ENCODE results near the gene ANTKMT. TPM values are rescaled to one million over a fixed set of nuclear protein-coding genes. Genes with fewer than 3 reads are reported as not detected.
"Not testable (repeated sequence)": the region's sequence is repeated elsewhere in the genome, so short reads cannot be mapped to it uniquely, and the experiment has no call there.

ANTKMT gene
- total RNA-seq, 4 donors from 2014 or later = 13.0 to 29.4 (median 23.8) TPM

- WGBS = 80% methylated on average over 3 of the region's 10 CpGs
- H3K27me3 ChIP-seq = no peaks in the 10 kb centered on the region
- no peak overlapping the region for H3K4me3 ChIP-seq
- no peaks in the 10 kb centered on the region for H3K9me3 ChIP-seq
- DNase-seq (ENCODE audit: low spot score in 2 of 2) = no peak
- peaks cover 73% of the 10 kb centered on the region for H3K4me1 ChIP-seq
- no peak overlapping the region for H3K27ac ChIP-seq
- TF ChIP-seq EP300 (IDR thresholded peaks at IDR 0.05) (no peak), POLR2AphosphoS5 (IDR thresholded peaks at IDR 0.05) (no peak), POLR2A (IDR thresholded peaks at IDR 0.05) (no peak)
- TF ChIP-seq, protein P1, sequence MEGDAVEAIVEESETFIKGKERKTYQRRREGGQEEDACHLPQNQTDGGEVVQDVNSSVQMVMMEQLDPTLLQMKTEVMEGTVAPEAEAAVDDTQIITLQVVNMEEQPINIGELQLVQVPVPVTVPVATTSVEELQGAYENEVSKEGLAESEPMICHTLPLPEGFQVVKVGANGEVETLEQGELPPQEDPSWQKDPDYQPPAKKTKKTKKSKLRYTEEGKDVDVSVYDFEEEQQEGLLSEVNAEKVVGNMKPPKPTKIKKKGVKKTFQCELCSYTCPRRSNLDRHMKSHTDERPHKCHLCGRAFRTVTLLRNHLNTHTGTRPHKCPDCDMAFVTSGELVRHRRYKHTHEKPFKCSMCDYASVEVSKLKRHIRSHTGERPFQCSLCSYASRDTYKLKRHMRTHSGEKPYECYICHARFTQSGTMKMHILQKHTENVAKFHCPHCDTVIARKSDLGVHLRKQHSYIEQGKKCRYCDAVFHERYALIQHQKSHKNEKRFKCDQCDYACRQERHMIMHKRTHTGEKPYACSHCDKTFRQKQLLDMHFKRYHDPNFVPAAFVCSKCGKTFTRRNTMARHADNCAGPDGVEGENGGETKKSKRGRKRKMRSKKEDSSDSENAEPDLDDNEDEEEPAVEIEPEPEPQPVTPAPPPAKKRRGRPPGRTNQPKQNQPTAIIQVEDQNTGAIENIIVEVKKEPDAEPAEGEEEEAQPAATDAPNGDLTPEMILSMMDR (IDR thresholded peaks at IDR 0.05) = no peak
- peaks cover 32% of the 10 kb centered on the region for H3K36me3 ChIP-seq
Measured at GRCh38 chr16:685967-686366, 35.0 kb upstream of the ANTKMT start.

GRCh38 chr16:686459-687260 lies 34.3 kb upstream of the ANTKMT start:
- peaks cover 70% of the 10 kb centered on the region for H3K4me1 ChIP-seq
- WGBS = no CpG with 5 or more reads among the region's 51 CpGs
- H3K27ac ChIP-seq = no peak overlapping the region
- no peak overlapping the region for H3K4me3 ChIP-seq
- H3K27me3 ChIP-seq = no peaks in the 10 kb centered on the region
- no peaks in the 10 kb centered on the region for H3K9me3 ChIP-seq
- TF ChIP-seq POLR2AphosphoS5 (IDR thresholded peaks at IDR 0.05) = no peak
- no peak for TF ChIP-seq EP300 (IDR thresholded peaks at IDR 0.05)
- DNase-seq (ENCODE audit: low spot score in 2 of 2) = no peak
- peaks cover 31% of the 10 kb centered on the region for H3K36me3 ChIP-seq

DNA sequence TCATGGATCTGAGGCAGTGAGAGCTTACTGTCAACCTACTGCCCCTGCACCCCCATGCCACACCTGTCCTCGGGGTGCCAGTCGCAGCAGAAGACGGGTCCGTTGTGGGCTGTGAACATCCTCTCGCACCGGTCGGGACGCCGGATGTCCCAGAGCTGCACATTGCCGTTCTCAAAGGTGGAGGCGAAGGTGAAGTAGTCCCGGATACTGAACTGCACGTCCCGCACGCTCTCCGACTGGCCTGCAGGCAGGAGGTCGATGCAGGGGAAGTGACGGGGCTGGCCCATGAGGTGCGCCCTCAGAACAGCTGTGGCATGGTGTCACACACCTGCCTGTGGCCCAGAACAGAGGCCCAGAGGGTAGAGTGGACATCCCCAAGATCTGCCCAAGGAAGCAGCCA lies 33.4 kb upstream of the ANTKMT start:
- no peaks in the 10 kb centered on the region for H3K9me3 ChIP-seq
- 86% methylated on average over 19 of the region's 19 CpGs for whole genome bisulfite sequencing
- peaks cover 23% of the 10 kb centered on the region for H3K36me3 ChIP-seq
- no peak for TF ChIP-seq POLR2A (IDR thresholded peaks at IDR 0.05)
- TF ChIP-seq, protein P1 (IDR thresholded peaks at IDR 0.05) = no peak
- no peak for TF ChIP-seq EP300 (IDR thresholded peaks at IDR 0.05)
- TF ChIP-seq POLR2AphosphoS5 (IDR thresholded peaks at IDR 0.05) = no peak
- no peak for DNase-seq (ENCODE audit: low spot score in 2 of 2)
- no peak overlapping the region for H3K27ac ChIP-seq
- H3K27me3 ChIP-seq = peaks cover 8% of the 10 kb centered on the region
- peaks cover 70% of the 10 kb centered on the region for H3K4me1 ChIP-seq
- no peak overlapping the region for H3K4me3 ChIP-seq

- DNase-seq (ENCODE audit: low spot score in 2 of 2) = no peak
- Histone ChIP-seq H3K27me3 (peaks cover 25% of the 10 kb centered on the region), H3K9me3 (no peaks in the 10 kb centered on the region), H3K4me3 (peak overlapping the region; percentile 98), H3K36me3 (peaks cover 16% of the 10 kb centered on the region), H3K27ac (peak overlapping the region; percentile 92), H3K4me1 (peaks cover 68% of the 10 kb centered on the region)
- TF ChIP-seq, protein P1 (IDR thresholded peaks at IDR 0.05) = no peak
- WGBS = 87% methylated on average over 3 of the region's 26 CpGs
Measured at GRCh38 chr16:689175-689897, 31.6 kb upstream of the ANTKMT start.

DNA sequence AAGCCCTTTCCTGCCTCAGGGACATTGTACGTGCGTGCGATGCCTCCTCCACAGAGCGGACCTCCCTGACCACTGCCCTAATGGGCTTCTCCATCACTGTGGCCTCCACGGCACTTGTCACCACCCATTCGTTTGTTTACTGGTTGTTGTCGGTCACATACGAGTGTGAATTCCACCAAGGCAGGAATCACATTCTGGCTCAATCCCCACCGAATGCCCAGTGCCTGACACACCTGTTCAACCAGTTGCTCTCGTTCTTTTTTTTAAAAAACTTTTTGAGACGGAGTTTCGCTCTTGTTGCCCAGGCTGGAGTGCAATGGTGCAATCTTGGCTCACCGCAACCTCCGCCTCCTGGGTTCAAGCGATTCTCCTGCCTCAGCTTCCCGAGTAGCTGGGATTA lies 29.7 kb upstream of the ANTKMT start:
- peaks cover 16% of the 10 kb centered on the region for H3K36me3 ChIP-seq
- H3K27me3 ChIP-seq = peaks cover 44% of the 10 kb centered on the region
- not testable (repeated sequence) for H3K27ac ChIP-seq; DNase-seq (ENCODE audit: low spot score in 2 of 2); H3K4me3 ChIP-seq; H3K9me3 ChIP-seq
- 67% methylated on average over 16 of the region's 16 CpGs for WGBS
- peaks cover 68% of the 10 kb centered on the region for H3K4me1 ChIP-seq

DNA sequence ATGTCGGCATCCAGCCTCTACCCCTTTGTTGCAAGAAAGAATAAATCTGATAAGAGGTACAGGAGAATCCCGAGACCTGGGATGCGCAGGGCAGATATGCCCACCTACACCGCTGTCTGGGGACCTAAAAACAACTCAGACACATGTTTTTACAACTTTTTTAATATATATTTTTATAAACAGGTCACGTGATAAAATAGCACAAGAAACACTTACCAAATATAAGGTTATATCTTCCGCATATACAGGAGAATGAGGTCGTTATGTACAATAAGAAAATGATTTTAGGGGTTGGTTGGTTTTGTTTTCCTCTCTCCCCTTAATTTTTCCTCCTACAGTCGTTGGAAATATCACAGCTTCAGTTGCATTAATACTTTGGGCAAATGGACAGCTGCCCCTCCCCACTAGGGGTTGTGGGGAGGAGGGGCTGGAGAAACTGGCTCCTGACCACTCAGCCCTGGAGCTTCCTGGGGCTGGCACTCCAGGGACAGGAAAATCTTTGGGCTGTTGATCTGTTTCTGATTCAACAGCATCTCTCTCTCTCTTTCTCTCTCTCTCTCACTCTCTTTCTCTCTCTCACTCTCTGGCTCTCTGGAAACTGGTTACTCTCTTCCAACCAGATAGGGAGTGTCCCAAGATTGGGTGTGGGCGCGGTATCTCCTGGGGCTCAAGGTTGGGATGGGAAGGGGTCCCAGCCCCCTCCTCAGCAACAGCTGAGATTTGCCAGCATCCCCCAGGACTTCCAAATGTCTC lies 28.4 kb upstream of the ANTKMT start:
- H3K9me3 ChIP-seq = no peaks in the 10 kb centered on the region
- no peak overlapping the region for H3K27ac ChIP-seq
- TF ChIP-seq POLR2A (IDR thresholded peaks at IDR 0.05) = no peak
- no peak for TF ChIP-seq EP300 (IDR thresholded peaks at IDR 0.05)
- no peak for TF ChIP-seq POLR2AphosphoS5 (IDR thresholded peaks at IDR 0.05)
- TF ChIP-seq, protein P1 (IDR thresholded peaks at IDR 0.05) = no peak
- peaks cover 6% of the 10 kb centered on the region for H3K36me3 ChIP-seq
- WGBS = 51% methylated on average over 10 of the region's 10 CpGs
- peaks cover 69% of the 10 kb centered on the region for H3K4me1 ChIP-seq
- H3K4me3 ChIP-seq = no peak overlapping the region
- H3K27me3 ChIP-seq = peaks cover 57% of the 10 kb centered on the region
- no peak for DNase-seq (ENCODE audit: low spot score in 2 of 2)
